Naive thymus-derived CD8-positive, alpha-beta T cell (primary cell): ENCODE data around the gene PCDHB6. TPM values are rescaled to one million over a fixed set of nuclear protein-coding genes. Genes with fewer than 3 reads are reported as not detected.
"Not testable (repeated sequence)": the region's sequence is repeated elsewhere in the genome, so short reads cannot be mapped to it uniquely, and the experiment has no call there.

Experiments
- ATAC-seq, 2 donors: fragments of 150-1000 bp; cut with Tn5 transposase in 1 of 2; sonication (Bioruptor Pico), chemical (Tn5 transposase) in 1 of 2; 1 replicate in 1 of 2; 2 replicates in 1 of 2; pipeline ENCODE4 v1.10.0; 2021; ENCODE audit warnings: mild to moderate bottlenecking in 2 of 2, moderate library complexity in 2 of 2
- POLR2A ChIA-PET: fragments of 350-600 bp; sonication (Branson Sonifier 250); formaldehyde crosslinking; loops from one replicate; lab custom pipeline; 2021; ENCODE audit warnings: antibody characterized with exemption; lab: Charles Lee
- DNase-seq, 10 donors: peaks; one replicate each; pipeline versions ENCODE4 v3.0.0 to v3.0.0-alpha.2; 2020 to 2022
- H3K27ac Mint-ChIP-seq, 10 donors: one replicate each; pipeline ENCODE4 v1.8.0; 2020 to 2022; ENCODE audit warnings: mild to moderate bottlenecking in 10 of 10, mixed read lengths in 10 of 10, moderate library complexity in 4 of 10, inconsistent platforms in 1 of 10
- H3K27me3 Mint-ChIP-seq, 5 donors: one replicate each; pipeline ENCODE4 v1.8.0; 2021 to 2022; ENCODE audit warnings: mixed read lengths in 5 of 5
- H3K36me3 Mint-ChIP-seq, 3 donors: one replicate each; pipeline ENCODE4 v1.8.0; 2020 to 2022; ENCODE audit warnings: mixed read lengths in 3 of 3, mild to moderate bottlenecking in 2 of 3, inconsistent platforms in 1 of 3
- H3K4me1 Mint-ChIP-seq, 4 donors: one replicate each; pipeline ENCODE4 v1.8.0; 2021 to 2022; ENCODE audit warnings: mixed read lengths in 4 of 4
- H3K4me3 Mint-ChIP-seq, 10 donors: one replicate each; pipeline ENCODE4 v1.8.0; 2020 to 2022; ENCODE audit warnings: mild to moderate bottlenecking in 10 of 10, mixed read lengths in 10 of 10, moderate library complexity in 6 of 10, inconsistent platforms in 1 of 10
- H3K9me3 Mint-ChIP-seq, 9 donors: one replicate each; pipeline ENCODE4 v1.8.0; 2020 to 2022; ENCODE audit warnings: mixed read lengths in 9 of 9, mild to moderate bottlenecking in 3 of 9, inconsistent platforms in 1 of 9, moderate library complexity in 1 of 9
- polyA plus RNA-seq, 3 donors: library from polyadenylated mRNA; unstranded; fragments of 300-500 nt; fragmentation: Illumina TruSeq; gene quantifications; one replicate each; pipeline ENCODE4 v1.2.3, GENCODE V29; 2021
- total RNA-seq, 8 experiments: library from RNA in 2 of 8; stranded (reverse) in 2 of 8; gene quantifications; one replicate each; pipeline ENCODE4 v1.2.3 and lab custom pipeline; 2021 to 2026

Gene PCDHB6
- not detected for total RNA-seq
- not detected for polyA plus RNA-seq
- total RNA-seq (lab: John Stamatoyannopoulos, UW), result 0 to 0.09 (median 0) reads per million in 6 experiments

- POLR2A ChIA-PET, result no interaction called here
- H3K4me3 Mint-ChIP-seq, result peak within 1 kb of the TSS in 6 of 10 donors; percentile 30 to 63 (median 48)
- ATAC-seq, result no peak
- peaks cover 8 to 48% (median 28%) of the 10 kb centered on the region in 9 donors for H3K9me3 Mint-ChIP-seq
- H3K27me3 Mint-ChIP-seq, result peaks cover 27 to 73% (median 35%) of the 10 kb centered on the region in 5 donors
- peak in 2 of 10 donors; percentile 2 to 5 for DNase-seq
- peaks cover 0 to 6% (median 2%) of the 10 kb centered on the region in 4 donors for H3K4me1 Mint-ChIP-seq
- H3K27ac Mint-ChIP-seq, result no peak within 1 kb of the TSS
- peaks cover 6 to 25% (median 10%) of the 10 kb centered on the region in 3 donors for H3K36me3 Mint-ChIP-seq
Measured at GRCh38 chr5:141149812-141150211, at the start of gene PCDHB6. Gene PCDHB6, plus strand, starts transcription at chr5:141150057. Its CDS starts 201 bp downstream, at chr5:141150258.

- Mint-ChIP-seq H3K4me1 (no peaks in the 10 kb centered on the region), H3K36me3 (peaks cover 6 to 36% (median 17%) of the 10 kb centered on the region in 3 donors), H3K9me3 (peaks cover 0 to 58% (median 28%) of the 10 kb centered on the region in 9 donors), H3K4me3 (peak within 1 kb of the TSS in 2 of 10 donors; percentile 1 to 14), H3K27me3 (peaks cover 19 to 45% (median 43%) of the 10 kb centered on the region in 5 donors), H3K27ac (no peak within 1 kb of the TSS)
- DNase-seq (peak in 1 of 10 donors; percentile 2), ATAC-seq (no peak)
- POLR2A ChIA-PET, result no interaction called here
Measured at GRCh38 chr5:141100243-141100805, 49.5 kb upstream of the PCDHB6 start, which contains the start of gene PCDHB3. Gene PCDHB3, plus strand, starts transcription at chr5:141100473. Its CDS starts 177 bp downstream, at chr5:141100650.

GRCh38 chr5:141101059-141101458 lies 48.8 kb upstream of the PCDHB6 start:
- ATAC-seq (no peak), DNase-seq (no peak)
- Mint-ChIP-seq H3K4me1 (no peaks in the 10 kb centered on the region), H3K27me3 (peaks cover 20 to 45% (median 36%) of the 10 kb centered on the region in 5 donors), H3K36me3 (peaks cover 6 to 34% (median 17%) of the 10 kb centered on the region in 3 donors), H3K27ac (no peak overlapping the region), H3K9me3 (peaks cover 0 to 50% (median 27%) of the 10 kb centered on the region in 9 donors), H3K4me3 (no peak overlapping the region)
- POLR2A ChIA-PET, result no interaction called here

- H3K4me3 Mint-ChIP-seq, DNase-seq, ATAC-seq, POLR2A ChIA-PET, H3K4me1 Mint-ChIP-seq, H3K27ac Mint-ChIP-seq: not testable (repeated sequence)
- Mint-ChIP-seq H3K9me3 (peaks cover 0 to 51% (median 30%) of the 10 kb centered on the region in 9 donors), H3K27me3 (peaks cover 20 to 47% (median 36%) of the 10 kb centered on the region in 5 donors), H3K36me3 (peaks cover 6 to 31% (median 17%) of the 10 kb centered on the region in 3 donors)
Measured at GRCh38 chr5:141102070-141102469, 47.8 kb upstream of the PCDHB6 start.

GRCh38 chr5:141102471-141102870 lies 47.4 kb upstream of the PCDHB6 start:
- H3K4me3 Mint-ChIP-seq, POLR2A ChIA-PET, H3K27ac Mint-ChIP-seq, ATAC-seq, DNase-seq, H3K4me1 Mint-ChIP-seq: not testable (repeated sequence)
- Mint-ChIP-seq H3K27me3 (peaks cover 18 to 51% (median 36%) of the 10 kb centered on the region in 5 donors), H3K36me3 (peaks cover 6 to 31% (median 17%) of the 10 kb centered on the region in 3 donors), H3K9me3 (peaks cover 0 to 52% (median 30%) of the 10 kb centered on the region in 9 donors)

GRCh38 chr5:141105350-141105749 lies 44.5 kb upstream of the PCDHB6 start:
- ATAC-seq, result no peak

GRCh38 chr5:141119250-141119649 lies 30.6 kb upstream of the PCDHB6 start:
- Mint-ChIP-seq H3K27me3 (peaks cover 19 to 31% (median 20%) of the 10 kb centered on the region in 5 donors), H3K36me3 (peaks cover under 1 to 27% (median 5%) of the 10 kb centered on the region in 3 donors), H3K4me1 (no peaks in the 10 kb centered on the region), H3K4me3 (no peak overlapping the region), H3K9me3 (peaks cover 22 to 60% (median 39%) of the 10 kb centered on the region in 9 donors), H3K27ac (no peak overlapping the region)
- DNase-seq, result no peak
- POLR2A ChIA-PET, result no interaction called here
- ATAC-seq, result no peak

More at GRCh38 chr5:141105350-141105749, 44.5 kb upstream of the PCDHB6 start:
- Mint-ChIP-seq H3K4me3 (no peak overlapping the region), H3K36me3 (peaks cover 0 to 20% (median 10%) of the 10 kb centered on the region in 3 donors), H3K27me3 (peaks cover 14 to 24% (median 24%) of the 10 kb centered on the region in 5 donors), H3K9me3 (peaks cover 0 to 40% (median 19%) of the 10 kb centered on the region in 9 donors), H3K27ac (no peak overlapping the region), H3K4me1 (no peaks in the 10 kb centered on the region)
- POLR2A ChIA-PET, result no interaction called here
- DNase-seq, result no peak

- H3K27ac Mint-ChIP-seq, result peak within 1 kb of the TSS in 1 of 10 donors; percentile 24
- peaks cover 0 to 19% (median 2%) of the 10 kb centered on the region in 3 donors for H3K36me3 Mint-ChIP-seq
- ATAC-seq (no peak), DNase-seq (no peak)
- no peaks in the 10 kb centered on the region for H3K4me1 Mint-ChIP-seq
- H3K9me3 Mint-ChIP-seq, result peaks cover 11 to 44% (median 22%) of the 10 kb centered on the region in 9 donors
- H3K27me3 Mint-ChIP-seq, result peaks cover 17 to 26% (median 20%) of the 10 kb centered on the region in 5 donors
- H3K4me3 Mint-ChIP-seq, result no peak within 1 kb of the TSS
- POLR2A ChIA-PET, result no interaction called here
Measured at GRCh38 chr5:141121563-141121962, 28.3 kb upstream of the PCDHB6 start, which contains the start of gene PCDHB4. Gene PCDHB4, plus strand, starts transcription at chr5:141121818. Its CDS starts 181 bp downstream, at chr5:141121999.

- no peak overlapping the region for H3K4me3 Mint-ChIP-seq
- H3K9me3 Mint-ChIP-seq, result peaks cover 8 to 40% (median 18%) of the 10 kb centered on the region in 9 donors
- no peaks in the 10 kb centered on the region for H3K4me1 Mint-ChIP-seq
- POLR2A ChIA-PET, result no interaction called here
- DNase-seq (no peak), ATAC-seq (no peak)
- peaks cover 17 to 30% (median 20%) of the 10 kb centered on the region in 5 donors for H3K27me3 Mint-ChIP-seq
- no peak overlapping the region for H3K27ac Mint-ChIP-seq
- peaks cover 0 to 15% (median 2%) of the 10 kb centered on the region in 3 donors for H3K36me3 Mint-ChIP-seq
Measured at GRCh38 chr5:141121985-141122384, 27.9 kb upstream of the PCDHB6 start.

GRCh38 chr5:141123396-141124135 lies 26.3 kb upstream of the PCDHB6 start:
- H3K4me3 Mint-ChIP-seq, H3K4me1 Mint-ChIP-seq, DNase-seq, POLR2A ChIA-PET, ATAC-seq: not testable (repeated sequence)
- H3K27me3 Mint-ChIP-seq, result peaks cover 21 to 46% (median 22%) of the 10 kb centered on the region in 5 donors
- peaks cover 0 to 15% (median 2%) of the 10 kb centered on the region in 3 donors for H3K36me3 Mint-ChIP-seq
- H3K9me3 Mint-ChIP-seq, result peaks cover 8 to 35% (median 17%) of the 10 kb centered on the region in 9 donors
- peak overlapping the region in 1 of 10 donors; percentile 24 for H3K27ac Mint-ChIP-seq

GRCh38 chr5:141127305-141127704 lies 22.6 kb upstream of the PCDHB6 start:
- no peaks in the 10 kb centered on the region for H3K4me1 Mint-ChIP-seq
- POLR2A ChIA-PET, result no interaction called here
- peaks cover 7 to 32% (median 13%) of the 10 kb centered on the region in 9 donors for H3K9me3 Mint-ChIP-seq
- no peak overlapping the region for H3K4me3 Mint-ChIP-seq
- H3K27ac Mint-ChIP-seq, result no peak overlapping the region
- DNase-seq (no peak), ATAC-seq (no peak)
- H3K36me3 Mint-ChIP-seq, result peaks cover 0 to 22% (median 2%) of the 10 kb centered on the region in 3 donors
- peaks cover 17 to 33% (median 26%) of the 10 kb centered on the region in 5 donors for H3K27me3 Mint-ChIP-seq

- Mint-ChIP-seq H3K4me3 (peak within 1 kb of the TSS in 9 of 10 donors; percentile 33 to 76 (median 62)), H3K4me1 (peaks cover 0 to 8% (median 6%) of the 10 kb centered on the region in 4 donors), H3K9me3 (peaks cover 17 to 76% (median 46%) of the 10 kb centered on the region in 9 donors), H3K27ac (no peak within 1 kb of the TSS), H3K36me3 (peaks cover 2 to 48% (median 8%) of the 10 kb centered on the region in 3 donors), H3K27me3 (peaks cover 15 to 45% (median 21%) of the 10 kb centered on the region in 5 donors)
- DNase-seq, result peak in 1 of 10 donors; percentile 3
- POLR2A ChIA-PET, result no interaction called here
- ATAC-seq, result no peak
Measured at GRCh38 chr5:141135030-141135717, 14.7 kb upstream of the PCDHB6 start, which contains the start of gene PCDHB5. Gene PCDHB5, plus strand, starts transcription at chr5:141135206. Its CDS starts 229 bp downstream, at chr5:141135435.
